ENCODE results near the gene SPAG7.

The SPAG7 gene

DNA sequence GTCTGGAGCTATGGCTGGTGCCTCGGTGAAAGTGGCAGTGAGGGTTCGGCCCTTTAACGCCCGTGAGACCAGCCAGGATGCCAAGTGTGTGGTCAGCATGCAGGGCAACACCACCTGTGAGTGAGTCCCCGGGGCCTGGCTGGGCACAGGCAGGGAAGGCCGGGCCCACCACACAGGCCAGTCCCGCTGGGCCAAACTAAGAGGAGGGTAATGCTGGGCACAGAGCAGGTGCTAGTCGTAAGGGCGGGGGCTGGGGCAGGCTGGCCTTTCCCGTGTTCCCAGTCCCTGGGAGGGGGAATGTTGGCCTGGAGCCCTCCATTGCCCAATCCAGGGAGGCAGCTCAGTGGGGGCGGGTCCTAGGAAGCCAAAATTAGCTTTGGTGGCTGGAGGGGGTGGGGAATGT is 32.6 kb upstream of the SPAG7 start:
- no peaks in the 10 kb centered on the region for H3K27me3 ChIP-seq
- no peaks in the 10 kb centered on the region for H3K9me3 ChIP-seq
- H3K36me3 ChIP-seq, result no peaks in the 10 kb centered on the region
- TF ChIP-seq, protein P1, sequence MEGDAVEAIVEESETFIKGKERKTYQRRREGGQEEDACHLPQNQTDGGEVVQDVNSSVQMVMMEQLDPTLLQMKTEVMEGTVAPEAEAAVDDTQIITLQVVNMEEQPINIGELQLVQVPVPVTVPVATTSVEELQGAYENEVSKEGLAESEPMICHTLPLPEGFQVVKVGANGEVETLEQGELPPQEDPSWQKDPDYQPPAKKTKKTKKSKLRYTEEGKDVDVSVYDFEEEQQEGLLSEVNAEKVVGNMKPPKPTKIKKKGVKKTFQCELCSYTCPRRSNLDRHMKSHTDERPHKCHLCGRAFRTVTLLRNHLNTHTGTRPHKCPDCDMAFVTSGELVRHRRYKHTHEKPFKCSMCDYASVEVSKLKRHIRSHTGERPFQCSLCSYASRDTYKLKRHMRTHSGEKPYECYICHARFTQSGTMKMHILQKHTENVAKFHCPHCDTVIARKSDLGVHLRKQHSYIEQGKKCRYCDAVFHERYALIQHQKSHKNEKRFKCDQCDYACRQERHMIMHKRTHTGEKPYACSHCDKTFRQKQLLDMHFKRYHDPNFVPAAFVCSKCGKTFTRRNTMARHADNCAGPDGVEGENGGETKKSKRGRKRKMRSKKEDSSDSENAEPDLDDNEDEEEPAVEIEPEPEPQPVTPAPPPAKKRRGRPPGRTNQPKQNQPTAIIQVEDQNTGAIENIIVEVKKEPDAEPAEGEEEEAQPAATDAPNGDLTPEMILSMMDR (IDR thresholded peaks at IDR 0.05; ENCODE audit: low read depth, low read length), result no peak
- H3K4me3 ChIP-seq (ENCODE audit: low read depth, low read length), result no peak overlapping the region
- no peaks in the 10 kb centered on the region for H3K4me1 ChIP-seq
- no peak for DNase-seq

- no peaks in the 10 kb centered on the region for H3K27me3 ChIP-seq
- no peak for DNase-seq
- TF ChIP-seq, protein P1 (IDR thresholded peaks at IDR 0.05; ENCODE audit: low read depth, low read length), result no peak
- no peaks in the 10 kb centered on the region for H3K36me3 ChIP-seq
- no peaks in the 10 kb centered on the region for H3K9me3 ChIP-seq
- H3K4me1 ChIP-seq, result no peaks in the 10 kb centered on the region
- H3K4me3 ChIP-seq (ENCODE audit: low read depth, low read length), result no peak overlapping the region
Measured at GRCh38 chr17:4999430-5000093, 31.9 kb upstream of the SPAG7 start.

DNA sequence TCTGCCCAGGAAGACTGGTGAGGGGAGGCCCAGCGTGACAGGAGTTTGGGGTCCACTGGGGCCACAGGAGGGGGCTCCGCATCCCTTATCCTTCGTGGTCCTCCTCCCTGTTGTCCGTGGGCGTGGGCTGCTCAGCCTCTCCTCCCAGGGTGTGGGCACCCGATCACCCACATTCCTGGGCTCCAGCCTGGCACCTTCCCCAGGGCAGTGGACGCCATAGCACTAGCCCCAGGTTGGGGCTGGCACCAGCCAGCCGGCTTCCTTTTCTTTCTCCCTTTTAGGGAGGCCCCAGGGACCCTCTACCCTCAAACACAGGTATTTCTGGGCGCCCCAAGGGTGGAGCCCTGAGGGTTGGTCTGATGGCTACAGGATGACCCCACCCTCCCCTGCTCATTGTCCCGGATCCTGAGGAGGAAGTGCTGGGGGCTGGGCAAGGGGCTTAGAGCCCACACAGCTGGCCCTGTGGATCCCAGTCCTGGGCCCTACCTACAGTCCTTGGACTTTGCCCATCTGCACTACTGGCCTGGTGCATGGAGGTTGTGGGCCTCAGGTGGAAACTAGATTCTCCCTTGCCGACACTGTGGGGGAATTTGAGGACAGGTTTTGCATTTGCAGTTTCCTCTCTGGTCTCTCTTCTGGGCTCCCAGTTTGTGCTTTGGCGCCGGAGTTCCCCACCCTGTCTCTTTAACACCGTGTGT is 31.3 kb upstream of the SPAG7 start:
- no peaks in the 10 kb centered on the region for H3K27me3 ChIP-seq
- H3K36me3 ChIP-seq, result no peaks in the 10 kb centered on the region
- TF ChIP-seq, protein P1 (IDR thresholded peaks at IDR 0.05; ENCODE audit: low read depth, low read length), result no peak
- no peaks in the 10 kb centered on the region for H3K9me3 ChIP-seq
- H3K4me3 ChIP-seq (ENCODE audit: low read depth, low read length), result peak overlapping the region; percentile 56
- no peaks in the 10 kb centered on the region for H3K4me1 ChIP-seq
- no peak for DNase-seq

GRCh38 chr17:4998027-4998731 is 30.6 kb upstream of the SPAG7 start:
- peak overlapping the region; percentile 56 for H3K4me3 ChIP-seq (ENCODE audit: low read depth, low read length)
- no peak for DNase-seq
- H3K9me3 ChIP-seq, result no peaks in the 10 kb centered on the region
- no peaks in the 10 kb centered on the region for H3K27me3 ChIP-seq
- no peaks in the 10 kb centered on the region for H3K36me3 ChIP-seq
- TF ChIP-seq, protein P1 (IDR thresholded peaks at IDR 0.05; ENCODE audit: low read depth, low read length), result no peak
- H3K4me1 ChIP-seq, result no peaks in the 10 kb centered on the region

- Histone ChIP-seq H3K4me3 (ENCODE audit: low read depth, low read length) (peak within 1 kb of the TSS; percentile 56), H3K4me1 (no peaks in the 10 kb centered on the region), H3K36me3 (no peaks in the 10 kb centered on the region), H3K27me3 (no peaks in the 10 kb centered on the region), H3K9me3 (no peaks in the 10 kb centered on the region)
- peak; percentile 87 for DNase-seq
- TF ChIP-seq, protein P1 (IDR thresholded peaks at IDR 0.05; ENCODE audit: low read depth, low read length), result no peak
Measured at GRCh38 chr17:4997302-4998026, 29.8 kb upstream of the SPAG7 start, which contains the start of the genes INCA1 and KIF1C. TSS of gene INCA1 (minus strand) at chr17:4997522. CDS start at chr17:4994437, 3,085 bp downstream. TSS of gene KIF1C (plus strand) at chr17:4997950. CDS start at chr17:5000247, 2,297 bp downstream.
